HEK293 (cell line): ENCODE measurements around the gene ECHDC1.

Experiments used
- CTCF ChIA-PET: fragments of 350-600 bp; formaldehyde crosslinking; extraction: SDS; loops from one replicate; lab custom pipeline; 2021; ENCODE audit warnings: antibody characterized with exemption; lab: Yijun Ruan, JAX
- POLR2A ChIA-PET: fragments of 300-600 bp; formaldehyde crosslinking; extraction: SDS; loops from one replicate; lab custom pipeline; 2020; ENCODE audit warnings: antibody characterized with exemption, inconsistent platforms; lab: Yijun Ruan, JAX
- H3K27ac ChIP-seq: fragments of 200-500 bp; sonication (Bioruptor generic); 2 replicates; pipeline ENCODE4 v1.5.1; 2014; ENCODE audit warnings: low read depth, low read length, control low read depth, inconsistent platforms; ENCODE audit errors: extremely low read depth
- H3K36me3 ChIP-seq, 2 experiments: fragments of 200-500 bp in 1 of 2; sonication (Bioruptor generic) in 1 of 2; 1 replicate in 1 of 2; 2 replicates in 1 of 2; pipeline ENCODE4 v1.5.1; 2014 to 2017; ENCODE audit warnings: inconsistent platforms in 2 of 2, low read length in 2 of 2; ENCODE audit not compliant: control insufficient read depth in 2 of 2, insufficient read depth in 1 of 2
- H3K4me1 ChIP-seq: fragments of 200-500 bp; sonication (Bioruptor generic); 2 replicates; pipeline ENCODE4 v1.5.1; 2014; ENCODE audit warnings: mild to moderate bottlenecking, low read length, inconsistent platforms; ENCODE audit not compliant: control insufficient read depth, insufficient read depth
- H3K4me3 ChIP-seq: 2 replicates; pipeline ENCODE4 v1.5.1; 2011; ENCODE audit warnings: low read depth, mild to moderate bottlenecking, control low read depth, low read length, moderate library complexity
- H3K9me3 ChIP-seq: fragments of 200-500 bp; sonication (Bioruptor generic); 2 replicates; pipeline ENCODE4 v1.5.1; 2014; ENCODE audit warnings: low read depth, low read length, inconsistent platforms; ENCODE audit not compliant: control insufficient read depth, insufficient read depth
- SCRT1 ChIP-seq: fragments of 450-650 bp; formaldehyde crosslinking; IDR thresholded peaks from 2 replicates; pipeline ENCODE4 v1.5.1; 2016; ENCODE audit warnings: missing biosample characterization, missing genetic modification characterization, borderline replicate concordance
- ZFP69B ChIP-seq: fragments of 450-650 bp; formaldehyde crosslinking; IDR thresholded peaks from 2 replicates; pipeline ENCODE4 v1.5.1; 2016; ENCODE audit warnings: missing biosample characterization, missing genetic modification characterization
- ZNF169 ChIP-seq: fragments of 450-650 bp; formaldehyde crosslinking; IDR thresholded peaks from 2 replicates; pipeline ENCODE4 v1.5.1; 2016; ENCODE audit warnings: missing biosample characterization, missing genetic modification characterization
- ZNF266 ChIP-seq: fragments of 450-650 bp; formaldehyde crosslinking; IDR thresholded peaks from 2 replicates; pipeline ENCODE4 v1.5.1; 2016; ENCODE audit warnings: missing biosample characterization, missing genetic modification characterization, low read depth
- ZNF433 ChIP-seq: fragments of 450-650 bp; formaldehyde crosslinking; IDR thresholded peaks from 2 replicates; pipeline ENCODE4 v1.5.1; 2016; ENCODE audit warnings: missing biosample characterization, missing genetic modification characterization, low read depth
- ZNF76 ChIP-seq: fragments of 450-650 bp; formaldehyde crosslinking; IDR thresholded peaks from 2 replicates; pipeline ENCODE4; 2016; ENCODE audit warnings: low read depth, missing biosample characterization, missing genetic modification characterization, borderline replicate concordance
- TF ChIP-seq, protein P1 (sequence below): fragments of 450-650 bp; formaldehyde crosslinking; IDR thresholded peaks from 2 replicates; pipeline ENCODE4 v1.5.1; 2016; ENCODE audit warnings: missing biosample characterization, missing genetic modification characterization
- TF ChIP-seq, protein P2 (sequence below): fragments of 450-650 bp; formaldehyde crosslinking; IDR thresholded peaks from 2 replicates; pipeline ENCODE4 v1.5.1; 2016; ENCODE audit warnings: missing biosample characterization, missing genetic modification characterization

ECHDC1 gene

DNA sequence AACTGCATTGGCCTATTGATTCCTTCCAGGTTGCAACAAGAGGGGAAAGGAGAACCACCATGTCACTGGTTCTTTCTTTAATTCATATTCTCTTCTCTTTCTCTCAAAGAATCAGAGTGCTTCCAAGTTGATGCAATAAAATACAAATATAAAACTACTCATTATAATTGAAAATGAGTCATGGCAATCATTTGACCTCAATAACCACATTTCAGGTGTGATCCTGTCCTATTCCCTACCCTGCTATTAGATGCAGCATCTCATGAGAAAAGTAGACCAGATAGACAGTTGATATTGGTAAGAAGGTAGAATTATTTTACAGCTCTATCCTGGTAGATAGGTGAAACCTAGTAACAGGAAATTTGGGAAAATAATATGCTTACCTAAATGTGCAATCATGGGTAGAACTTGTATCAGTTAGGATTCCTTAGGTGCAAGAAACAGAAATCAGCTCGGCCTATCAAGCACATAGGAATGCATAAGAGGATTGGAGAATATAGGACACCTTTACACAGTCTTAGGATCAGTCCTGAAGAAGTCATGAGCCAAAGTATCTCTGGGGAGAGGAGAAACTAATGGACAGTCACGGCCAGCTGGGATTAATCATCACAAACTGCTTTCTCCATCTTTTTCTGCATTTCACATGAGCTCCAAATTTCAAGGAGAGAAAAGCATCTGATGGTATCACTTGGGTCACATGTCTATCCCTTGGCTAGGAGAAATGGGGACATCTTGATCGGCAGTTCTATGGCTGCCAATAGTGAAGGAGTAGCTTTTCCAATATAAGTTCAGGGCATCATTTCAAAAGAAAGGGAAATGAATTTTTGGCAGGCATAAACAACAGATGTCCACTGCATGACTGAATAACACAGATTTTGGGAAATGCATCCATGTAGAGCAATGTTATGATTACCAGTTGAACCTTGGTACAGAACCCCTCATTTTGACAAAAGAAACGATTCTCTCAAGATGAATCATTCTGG lies 96.0 kb downstream of the ECHDC1 start (continued):
- TF ChIP-seq, protein P1, sequence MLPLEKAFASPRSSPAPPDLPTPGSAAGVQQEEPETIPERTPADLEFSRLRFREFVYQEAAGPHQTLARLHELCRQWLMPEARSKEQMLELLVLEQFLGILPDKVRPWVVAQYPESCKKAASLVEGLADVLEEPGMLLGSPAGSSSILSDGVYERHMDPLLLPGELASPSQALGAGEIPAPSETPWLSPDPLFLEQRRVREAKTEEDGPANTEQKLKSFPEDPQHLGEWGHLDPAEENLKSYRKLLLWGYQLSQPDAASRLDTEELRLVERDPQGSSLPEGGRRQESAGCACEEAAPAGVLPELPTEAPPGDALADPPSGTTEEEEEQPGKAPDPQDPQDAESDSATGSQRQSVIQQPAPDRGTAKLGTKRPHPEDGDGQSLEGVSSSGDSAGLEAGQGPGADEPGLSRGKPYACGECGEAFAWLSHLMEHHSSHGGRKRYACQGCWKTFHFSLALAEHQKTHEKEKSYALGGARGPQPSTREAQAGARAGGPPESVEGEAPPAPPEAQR (tag by site-specific recombination), result no peak
- no peak for TF ChIP-seq SCRT1 (tag by site-specific recombination)
- TF ChIP-seq ZNF76 (tag by site-specific recombination), result no peak
- TF ChIP-seq ZNF169 (tag by site-specific recombination), result no peak
- TF ChIP-seq, protein P2, sequence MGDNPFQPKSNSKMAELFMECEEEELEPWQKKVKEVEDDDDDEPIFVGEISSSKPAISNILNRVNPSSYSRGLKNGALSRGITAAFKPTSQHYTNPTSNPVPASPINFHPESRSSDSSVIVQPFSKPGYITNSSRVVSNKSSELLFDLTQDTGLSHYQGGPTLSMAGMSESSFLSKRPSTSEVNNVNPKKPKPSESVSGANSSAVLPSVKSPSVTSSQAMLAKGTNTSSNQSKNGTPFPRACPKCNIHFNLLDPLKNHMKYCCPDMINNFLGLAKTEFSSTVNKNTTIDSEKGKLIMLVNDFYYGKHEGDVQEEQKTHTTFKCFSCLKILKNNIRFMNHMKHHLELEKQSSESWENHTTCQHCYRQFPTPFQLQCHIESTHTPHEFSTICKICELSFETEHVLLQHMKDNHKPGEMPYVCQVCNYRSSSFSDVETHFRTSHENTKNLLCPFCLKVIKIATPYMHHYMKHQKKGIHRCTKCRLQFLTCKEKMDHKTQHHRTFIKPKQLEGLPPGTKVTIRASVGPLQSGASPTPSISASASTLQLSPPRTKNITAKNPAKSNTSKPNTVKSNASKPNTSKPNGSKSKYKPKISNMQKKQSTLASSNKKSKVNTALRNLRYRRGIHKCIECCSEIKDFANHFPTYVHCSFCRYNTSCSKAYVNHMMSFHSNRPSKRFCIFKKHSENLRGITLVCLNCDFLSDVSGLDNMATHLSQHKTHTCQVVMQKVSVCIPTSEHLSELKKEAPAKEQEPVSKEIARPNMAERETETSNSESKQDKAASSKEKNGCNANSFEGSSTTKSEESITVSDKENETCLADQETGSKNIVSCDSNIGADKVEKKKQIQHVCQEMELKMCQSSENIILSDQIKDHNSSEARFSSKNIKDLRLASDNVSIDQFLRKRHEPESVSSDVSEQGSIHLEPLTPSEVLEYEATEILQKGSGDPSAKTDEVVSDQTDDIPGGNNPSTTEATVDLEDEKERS (tag by site-specific recombination), result no peak
- TF ChIP-seq ZFP69B, result no peak

DNA sequence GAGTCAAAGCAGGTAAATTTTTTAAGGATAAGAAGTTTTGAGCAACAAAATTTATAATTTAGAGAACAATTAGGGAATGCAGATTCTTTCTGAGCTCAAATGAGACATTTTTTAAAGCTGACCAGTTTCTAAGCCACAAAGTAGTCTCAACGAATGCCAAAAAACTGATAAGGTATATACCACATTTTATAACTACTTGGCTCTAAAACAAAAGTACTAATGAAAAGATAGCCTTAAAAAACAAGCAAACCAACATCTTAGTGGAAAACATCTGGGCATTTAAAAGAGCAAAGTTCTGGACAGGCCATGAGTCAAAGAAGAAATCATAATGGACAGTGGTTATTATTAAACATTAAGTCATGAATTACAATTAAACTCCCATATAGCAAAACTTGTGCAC lies 99.9 kb downstream of the ECHDC1 start:
- no peaks in the 10 kb centered on the region for H3K4me1 ChIP-seq
- H3K4me3 ChIP-seq, result no peak overlapping the region
- H3K9me3 ChIP-seq, result no peaks in the 10 kb centered on the region
- ChIA-PET CTCF (no interaction called here), POLR2A (no interaction called here)
- TF ChIP-seq ZNF266 (tag by site-specific recombination) (no peak), ZNF433 (tag by site-specific recombination) (no peak)
- H3K27ac ChIP-seq, result no peak overlapping the region
- no peaks in the 10 kb centered on the region for H3K36me3 ChIP-seq
